ENCODE data around the gene ROBO3.

Gene ROBO3

GRCh38 chr11:124928942-124929665 is 63.9 kb downstream of the ROBO3 start:
- no peak for DNase-seq

GRCh38 chr11:124930799-124931198 is 65.6 kb downstream of the ROBO3 start:
- DNase-seq, result no peak
